ENCODE data around the gene C2orf74.

- no peak for TF ChIP-seq YY1 (IDR thresholded peaks at IDR 0.05; ENCODE audit: insufficient read depth, insufficient read length)
- TF ChIP-seq SUZ12 (IDR thresholded peaks at IDR 0.05; ENCODE audit: extremely low read depth, insufficient read depth, insufficient read length), result no peak
- no peak for TF ChIP-seq ZNF274 (IDR thresholded peaks at IDR 0.05; ENCODE audit: low read depth, low read length)
These were observed 16.9 kb downstream of the C2orf74 start for GRCh38 chr2:61178603-61179545.
